HG03045 (cell line): ENCODE results near the gene MEP1A.
"Not testable (repeated sequence)": the region's sequence is repeated elsewhere in the genome, so short reads cannot be mapped to it uniquely, and the experiment has no call there.

Source experiments
- ATAC-seq: cut with Tn5 transposase; IDR thresholded peaks from one replicate; pipeline ENCODE4 v1.9.1; 2021; ENCODE audit warnings: mild to moderate bottlenecking, moderate library complexity; ENCODE audit not compliant: unreplicated experiment

Gene MEP1A, protein sequence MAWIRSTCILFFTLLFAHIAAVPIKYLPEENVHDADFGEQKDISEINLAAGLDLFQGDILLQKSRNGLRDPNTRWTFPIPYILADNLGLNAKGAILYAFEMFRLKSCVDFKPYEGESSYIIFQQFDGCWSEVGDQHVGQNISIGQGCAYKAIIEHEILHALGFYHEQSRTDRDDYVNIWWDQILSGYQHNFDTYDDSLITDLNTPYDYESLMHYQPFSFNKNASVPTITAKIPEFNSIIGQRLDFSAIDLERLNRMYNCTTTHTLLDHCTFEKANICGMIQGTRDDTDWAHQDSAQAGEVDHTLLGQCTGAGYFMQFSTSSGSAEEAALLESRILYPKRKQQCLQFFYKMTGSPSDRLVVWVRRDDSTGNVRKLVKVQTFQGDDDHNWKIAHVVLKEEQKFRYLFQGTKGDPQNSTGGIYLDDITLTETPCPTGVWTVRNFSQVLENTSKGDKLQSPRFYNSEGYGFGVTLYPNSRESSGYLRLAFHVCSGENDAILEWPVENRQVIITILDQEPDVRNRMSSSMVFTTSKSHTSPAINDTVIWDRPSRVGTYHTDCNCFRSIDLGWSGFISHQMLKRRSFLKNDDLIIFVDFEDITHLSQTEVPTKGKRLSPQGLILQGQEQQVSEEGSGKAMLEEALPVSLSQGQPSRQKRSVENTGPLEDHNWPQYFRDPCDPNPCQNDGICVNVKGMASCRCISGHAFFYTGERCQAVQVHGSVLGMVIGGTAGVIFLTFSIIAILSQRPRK

DNA sequence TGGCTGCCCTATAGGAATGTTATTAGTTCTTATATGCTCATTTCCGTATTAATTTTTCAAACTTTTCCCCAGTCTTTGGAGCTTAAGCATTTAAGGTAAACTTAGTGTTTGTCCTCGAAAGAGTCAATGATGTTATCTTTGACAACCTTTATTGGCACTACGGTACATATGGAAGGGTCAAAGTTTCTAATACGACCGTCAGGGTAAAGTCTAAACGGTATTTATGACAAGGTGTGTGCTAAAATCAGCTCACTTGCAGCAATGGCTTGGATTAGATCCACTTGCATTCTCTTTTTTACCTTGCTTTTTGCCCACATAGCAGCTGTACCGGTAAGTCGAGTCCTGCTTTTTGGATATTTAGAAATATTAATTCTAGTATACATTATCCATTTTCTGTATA lies at the start of gene MEP1A:
MEP1A (plus strand) TSS at position 252 of the 400 bp plus-strand sequence; CDS start at position 262, 10 bp downstream.
- no peak for ATAC-seq

- ATAC-seq, result no peak
These were observed 49.6 kb upstream of the MEP1A start for GRCh38 chr6:46743425-46744158.

DNA sequence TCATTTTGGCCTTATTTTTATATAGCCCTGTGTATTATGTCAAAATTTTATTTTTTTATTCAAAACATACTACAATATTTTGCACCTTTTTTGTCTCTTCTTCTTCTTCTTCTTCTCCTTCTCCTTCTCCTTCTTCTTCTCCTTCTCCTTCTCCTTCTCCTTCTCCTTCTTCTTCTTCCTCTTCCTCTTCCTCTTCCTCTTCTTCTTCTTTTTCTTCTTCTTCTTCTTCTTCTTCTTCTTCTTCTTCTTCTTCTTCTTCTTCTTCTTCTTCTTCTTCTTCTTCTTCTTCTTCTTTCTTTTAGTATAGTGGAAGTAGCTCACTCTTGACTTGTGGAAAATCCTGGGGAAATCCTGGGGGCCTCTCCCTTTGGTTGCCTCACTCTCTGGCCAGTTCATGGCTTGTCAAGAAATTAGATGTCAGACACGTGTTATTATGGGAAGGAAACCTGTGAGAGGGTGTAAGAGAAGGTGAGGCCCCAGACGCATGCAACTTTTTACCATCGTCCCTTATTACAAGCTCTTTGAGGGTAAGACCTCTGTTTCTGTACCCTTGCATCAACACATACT lies 48.9 kb upstream of the MEP1A start:
- not testable (repeated sequence) for ATAC-seq

- no peak for ATAC-seq
These were observed 47.2 kb upstream of the MEP1A start for GRCh38 chr6:46745973-46746372.

DNA sequence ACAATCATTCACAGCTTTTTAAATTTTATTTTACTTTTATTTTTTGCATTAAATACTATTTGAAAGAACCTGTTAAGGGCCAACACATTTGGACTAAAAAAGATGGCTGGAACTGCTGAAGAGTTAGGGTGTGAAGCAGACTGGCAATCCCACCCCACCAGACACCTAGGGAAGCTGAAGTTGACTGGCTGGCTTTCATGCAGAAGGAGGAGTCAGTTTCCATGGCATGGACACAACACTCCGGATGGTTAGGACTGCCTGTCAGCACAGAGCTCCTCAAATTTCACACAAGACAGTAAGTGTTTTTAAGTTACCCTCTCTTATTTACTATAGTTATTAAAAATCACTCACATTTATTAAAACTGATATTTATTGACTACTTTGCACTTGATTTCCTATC lies 46.5 kb upstream of the MEP1A start, which contains the start of gene ANKRD66:
ANKRD66 (plus strand) TSS at position 238 of the 400 bp plus-strand sequence. CDS start 5,016 bp downstream, outside the sequence.
- ATAC-seq, result no peak

- no peak for ATAC-seq
These were observed 44.2 kb upstream of the MEP1A start for GRCh38 chr6:46748940-46749503.

DNA sequence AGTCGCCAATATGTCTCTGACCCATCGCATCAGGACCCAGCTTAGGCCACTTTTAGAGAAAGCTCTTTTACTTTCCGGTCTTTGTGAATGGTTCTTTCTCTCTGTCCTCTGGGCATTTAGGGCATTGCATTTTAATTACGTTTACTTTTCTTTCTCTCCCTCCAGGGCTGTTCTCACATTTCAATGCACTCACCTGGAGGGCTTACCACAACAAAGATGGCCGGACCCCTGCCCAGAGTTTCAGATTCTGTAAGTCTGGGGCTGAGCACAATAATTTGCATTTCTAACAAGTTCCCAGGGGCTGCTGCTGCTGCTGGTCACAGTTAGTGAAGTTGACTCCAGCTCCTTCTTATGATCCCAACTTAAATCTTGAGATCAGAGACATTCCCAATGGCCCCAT lies 43.5 kb upstream of the MEP1A start:
- ATAC-seq, result no peak

DNA sequence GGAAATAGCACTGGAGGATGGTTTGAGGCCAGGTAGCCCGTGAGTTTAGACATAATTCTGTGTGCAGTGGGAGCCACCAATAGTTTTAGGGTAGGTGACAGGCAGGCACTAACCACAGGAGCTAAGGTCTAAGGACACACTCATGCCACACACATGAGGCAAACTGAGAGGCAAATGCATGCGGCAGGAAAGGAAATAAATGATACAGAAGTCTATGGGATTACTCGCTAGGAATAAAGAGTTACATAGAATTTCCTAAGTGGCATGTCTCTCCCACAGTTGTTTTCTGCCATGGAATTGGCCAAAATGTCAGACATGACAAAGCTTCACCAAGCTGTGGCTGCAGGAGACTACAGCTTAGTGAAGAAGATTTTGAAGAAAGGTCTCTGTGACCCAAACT lies 41.5 kb upstream of the MEP1A start:
- ATAC-seq, result no peak

DNA sequence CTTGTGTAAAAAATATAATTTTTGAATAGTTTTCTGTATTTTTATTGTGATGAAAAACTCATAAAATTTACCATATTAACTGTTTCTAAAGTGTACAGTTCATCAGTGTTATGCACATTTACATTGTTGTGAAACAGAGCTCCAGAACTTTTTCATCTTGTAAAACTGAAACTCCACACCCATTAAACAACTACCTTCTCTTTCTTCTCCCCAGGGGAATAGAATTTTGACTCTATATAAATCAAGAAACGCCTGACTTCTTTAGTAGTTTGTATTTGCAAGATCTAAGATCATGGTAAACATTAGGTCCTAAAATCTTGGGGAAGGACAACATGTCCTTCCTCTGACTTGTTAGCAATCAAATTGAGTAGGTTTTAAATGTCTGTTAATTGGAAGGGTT lies 37.3 kb upstream of the MEP1A start:
- no peak for ATAC-seq

- no peak for ATAC-seq
These were observed 36.5 kb upstream of the MEP1A start for GRCh38 chr6:46756469-46757213.

- no peak for ATAC-seq
These were observed 36.0 kb upstream of the MEP1A start for GRCh38 chr6:46757214-46757596.

DNA sequence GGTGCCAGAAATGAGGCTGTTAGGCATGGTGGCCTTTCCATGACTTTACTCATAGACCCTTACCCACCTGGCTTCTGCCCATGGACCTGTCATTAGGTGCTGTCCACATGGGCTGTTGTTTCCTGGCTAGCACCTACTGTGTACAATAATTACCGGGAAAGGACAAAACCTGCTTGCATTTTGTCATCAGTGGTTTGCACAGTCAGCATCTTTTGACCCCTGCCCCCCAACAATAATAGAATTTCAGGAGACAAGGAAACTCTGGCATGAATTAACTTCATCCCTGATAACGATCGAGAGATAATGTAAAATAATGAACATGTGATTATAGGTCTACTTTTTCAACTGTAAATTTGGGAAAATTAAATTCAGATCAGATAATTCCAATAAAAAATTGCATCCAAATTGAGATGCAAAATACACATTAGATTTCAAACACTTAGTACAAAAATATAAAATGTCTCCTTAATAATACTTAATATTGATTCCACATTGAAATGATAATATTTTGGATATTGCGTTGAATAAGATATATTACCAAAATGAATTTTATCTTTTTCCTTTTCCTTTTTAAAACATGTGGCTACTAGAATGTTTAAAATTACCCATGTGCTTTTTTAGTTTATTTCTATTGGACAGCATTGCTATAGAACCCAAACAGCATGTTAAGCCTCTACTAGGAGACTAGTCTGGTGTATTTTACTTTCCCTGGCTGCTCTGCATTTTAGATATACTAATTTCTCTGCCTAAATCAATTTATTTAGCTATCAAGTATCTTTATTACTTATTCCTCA lies 34.0 kb upstream of the MEP1A start:
- no peak for ATAC-seq

GRCh38 chr6:46760925-46761324 lies 32.3 kb upstream of the MEP1A start:
- ATAC-seq, result no peak

GRCh38 chr6:46763466-46763865 lies 29.7 kb upstream of the MEP1A start:
- ATAC-seq, result no peak

- not testable (repeated sequence) for ATAC-seq
These were observed 28.9 kb upstream of the MEP1A start for GRCh38 chr6:46764280-46764679.

- no peak for ATAC-seq
These were observed 28.2 kb upstream of the MEP1A start for GRCh38 chr6:46764961-46765360.

DNA sequence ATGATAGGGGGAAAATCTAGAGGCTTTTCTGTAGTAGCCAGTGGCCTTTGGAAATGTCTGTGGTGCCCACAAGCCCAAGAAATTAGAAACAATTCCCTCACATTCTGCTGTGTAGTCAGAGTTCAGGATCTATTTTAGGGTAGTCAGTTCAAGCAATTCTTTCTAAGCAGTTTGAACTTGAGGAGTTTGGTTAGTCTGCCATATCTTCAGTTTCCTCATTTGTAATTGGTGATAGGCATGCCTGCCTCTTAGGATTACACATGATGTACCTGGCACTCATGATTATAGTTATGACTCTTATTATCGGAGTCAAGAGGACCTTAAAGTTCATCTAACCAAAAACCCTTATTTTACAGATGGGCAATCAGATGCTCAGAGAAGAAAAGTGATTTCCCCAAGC lies 21.2 kb upstream of the MEP1A start:
- no peak for ATAC-seq

DNA sequence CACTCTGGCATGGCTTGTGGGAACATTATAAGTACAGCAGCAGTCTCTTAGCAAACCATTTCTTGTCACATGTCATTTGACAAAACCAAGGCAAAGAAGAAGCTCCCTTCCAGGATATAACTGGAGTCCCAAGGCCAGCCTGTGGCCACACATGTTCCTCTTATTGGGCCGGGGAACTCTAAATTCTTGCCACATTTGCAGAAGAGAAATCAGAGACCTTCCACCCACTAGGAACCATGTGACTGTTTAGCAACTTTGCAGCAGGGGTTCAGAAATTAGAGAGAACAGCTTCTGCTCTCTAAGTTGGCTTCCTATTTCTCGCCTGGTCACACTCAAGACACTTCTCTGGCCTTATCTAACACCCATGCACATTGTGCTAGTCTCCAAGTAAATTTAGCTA lies 20.4 kb upstream of the MEP1A start:
- peak; percentile 69 for ATAC-seq

DNA sequence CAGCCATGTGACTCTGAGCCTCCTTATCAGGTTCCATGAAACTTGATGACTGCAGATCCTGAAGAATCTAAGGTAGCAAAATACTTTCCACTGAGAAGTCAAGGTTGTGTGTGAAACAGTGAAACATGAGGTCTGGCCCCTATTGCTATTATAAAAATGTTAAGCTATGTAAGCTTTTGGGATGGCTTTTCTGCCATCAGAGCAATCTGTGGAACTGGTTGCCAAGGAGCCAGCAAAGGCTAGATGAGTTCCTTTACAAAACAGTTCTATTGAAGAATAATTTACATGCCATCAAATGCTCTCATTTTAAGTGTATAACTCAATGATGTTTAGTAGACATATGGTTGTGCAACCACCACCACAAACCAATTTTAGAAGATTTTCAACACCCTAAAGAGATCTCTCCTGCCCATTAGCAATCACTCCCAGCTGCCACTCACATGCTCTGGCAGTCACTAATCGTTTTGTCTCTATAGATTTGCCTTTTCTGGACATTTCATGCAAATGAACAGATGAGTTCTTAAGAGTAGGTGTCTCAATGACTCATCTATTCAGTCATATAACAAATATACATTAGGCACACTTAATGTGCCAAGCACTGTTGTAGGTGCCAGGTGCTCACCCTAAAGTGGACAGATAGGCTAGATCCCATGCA lies 19.9 kb upstream of the MEP1A start:
- ATAC-seq, result no peak
